Measurements from ENCODE around the gene AMIGO1.

- TF ChIP-seq RAD21 (IDR thresholded peaks at IDR 0.05; ENCODE audit: low read depth) (peak; percentile 49), EZH2 (IDR thresholded peaks at IDR 0.05) (no peak), YY1 (IDR thresholded peaks at IDR 0.05; ENCODE audit: extremely low read depth, insufficient replicate concordance, low read depth, low read length) (peak; percentile 58), ATF3 (IDR thresholded peaks at IDR 0.05) (no peak), FOSL1 (IDR thresholded peaks at IDR 0.05; ENCODE audit: low read depth) (no peak), EZH2phosphoT487 (IDR thresholded peaks at IDR 0.05; ENCODE audit: borderline replicate concordance) (no peak)
- TF ChIP-seq, protein P1, sequence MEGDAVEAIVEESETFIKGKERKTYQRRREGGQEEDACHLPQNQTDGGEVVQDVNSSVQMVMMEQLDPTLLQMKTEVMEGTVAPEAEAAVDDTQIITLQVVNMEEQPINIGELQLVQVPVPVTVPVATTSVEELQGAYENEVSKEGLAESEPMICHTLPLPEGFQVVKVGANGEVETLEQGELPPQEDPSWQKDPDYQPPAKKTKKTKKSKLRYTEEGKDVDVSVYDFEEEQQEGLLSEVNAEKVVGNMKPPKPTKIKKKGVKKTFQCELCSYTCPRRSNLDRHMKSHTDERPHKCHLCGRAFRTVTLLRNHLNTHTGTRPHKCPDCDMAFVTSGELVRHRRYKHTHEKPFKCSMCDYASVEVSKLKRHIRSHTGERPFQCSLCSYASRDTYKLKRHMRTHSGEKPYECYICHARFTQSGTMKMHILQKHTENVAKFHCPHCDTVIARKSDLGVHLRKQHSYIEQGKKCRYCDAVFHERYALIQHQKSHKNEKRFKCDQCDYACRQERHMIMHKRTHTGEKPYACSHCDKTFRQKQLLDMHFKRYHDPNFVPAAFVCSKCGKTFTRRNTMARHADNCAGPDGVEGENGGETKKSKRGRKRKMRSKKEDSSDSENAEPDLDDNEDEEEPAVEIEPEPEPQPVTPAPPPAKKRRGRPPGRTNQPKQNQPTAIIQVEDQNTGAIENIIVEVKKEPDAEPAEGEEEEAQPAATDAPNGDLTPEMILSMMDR (IDR thresholded peaks at IDR 0.05 in 2 of 3, conservative IDR thresholded peaks at IDR 0.05 in 1 of 3; ENCODE audit: borderline replicate concordance in 1 of 3, insufficient read depth in 1 of 3, low read depth in 2 of 3, low read length in 2 of 3) = peak; percentile 77 to 98 (median 85)
- TF ChIP-seq, protein P2, sequence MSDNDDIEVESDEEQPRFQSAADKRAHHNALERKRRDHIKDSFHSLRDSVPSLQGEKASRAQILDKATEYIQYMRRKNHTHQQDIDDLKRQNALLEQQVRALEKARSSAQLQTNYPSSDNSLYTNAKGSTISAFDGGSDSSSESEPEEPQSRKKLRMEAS (IDR thresholded peaks at IDR 0.05) = peak; percentile 82
These were observed 15.6 kb downstream of the AMIGO1 start, which contains the start of gene CYB561D1 for GRCh38 chr1:109493805-109494539.
